ENCODE measurements around the gene FBXO40.

The FBXO40 gene

DNA sequence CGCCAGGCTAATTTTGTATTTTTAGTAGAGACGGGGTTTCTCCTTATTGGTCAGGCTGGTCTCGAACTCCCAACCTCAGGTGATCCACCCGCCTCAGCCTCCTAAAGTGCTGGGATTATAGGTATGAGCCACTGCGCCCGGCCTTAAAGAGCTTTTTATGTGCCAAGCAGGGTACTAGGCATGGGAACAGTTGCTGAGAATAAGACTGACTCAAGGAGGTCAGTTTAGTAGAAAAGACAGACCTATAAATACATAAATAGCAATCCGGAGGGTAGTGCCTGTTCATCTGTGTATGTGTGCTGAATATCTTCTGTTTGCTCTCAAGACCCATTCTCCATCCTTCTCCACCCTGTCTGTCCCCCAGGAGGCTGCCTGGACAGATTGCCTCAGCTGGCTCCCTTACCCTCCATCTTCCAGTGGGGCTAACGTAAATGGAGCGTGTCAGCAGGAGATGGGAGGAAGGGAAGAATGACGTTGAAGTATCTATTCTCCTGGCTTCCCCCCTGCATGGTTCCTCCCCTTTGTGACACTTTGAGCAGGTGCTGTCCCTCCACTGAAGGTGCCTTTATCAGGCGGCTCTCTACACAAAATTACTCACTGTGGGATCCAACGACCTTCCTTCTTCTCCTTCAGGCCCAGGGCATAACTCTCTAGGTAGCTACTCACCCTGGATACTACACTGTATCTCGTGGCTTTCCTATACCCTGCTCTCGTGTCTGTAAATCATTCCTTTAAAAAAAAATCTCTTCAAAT is 31.1 kb downstream of the FBXO40 start:
- DNase-seq: no peak

DNA sequence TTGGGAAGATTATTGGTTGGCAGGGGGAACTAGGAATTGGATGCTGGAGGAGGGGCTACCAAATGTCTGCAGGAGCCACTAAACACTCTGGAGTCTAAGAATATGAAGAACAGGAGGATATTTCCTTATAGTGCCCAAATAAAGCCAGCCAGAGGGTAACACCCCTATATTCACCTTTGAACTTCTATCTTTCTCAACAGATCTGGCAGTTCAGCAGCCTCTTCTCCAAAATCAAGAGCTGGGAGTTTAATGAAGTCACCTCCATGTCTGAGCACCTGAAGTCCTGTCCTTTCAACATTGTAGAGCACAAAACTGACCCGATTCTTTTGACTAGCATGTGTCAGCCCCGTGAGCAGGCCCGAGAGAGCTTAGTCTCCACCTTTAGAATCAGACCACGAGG is 33.3 kb downstream of the FBXO40 start:
- no peak for DNase-seq

DNA sequence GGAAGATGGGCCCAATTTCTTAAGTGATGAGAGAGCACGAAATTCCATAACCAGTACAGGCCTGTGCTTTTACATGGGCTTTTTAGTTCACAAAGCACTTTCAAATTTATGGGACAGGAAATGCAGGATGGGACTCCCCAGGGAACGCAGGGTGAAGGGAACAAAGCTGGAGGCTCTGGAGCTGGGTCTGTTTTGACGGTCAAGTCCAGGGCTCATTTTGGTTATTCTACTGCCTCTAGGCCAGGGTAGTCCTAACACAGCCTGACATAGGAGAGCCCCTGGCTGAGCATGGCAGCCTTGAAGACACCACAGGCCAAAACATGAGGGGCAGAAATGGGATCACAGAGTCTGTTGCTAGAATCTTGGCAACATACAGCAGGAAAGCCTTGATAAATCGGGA is 34.0 kb downstream of the FBXO40 start:
- no peak for DNase-seq

DNA sequence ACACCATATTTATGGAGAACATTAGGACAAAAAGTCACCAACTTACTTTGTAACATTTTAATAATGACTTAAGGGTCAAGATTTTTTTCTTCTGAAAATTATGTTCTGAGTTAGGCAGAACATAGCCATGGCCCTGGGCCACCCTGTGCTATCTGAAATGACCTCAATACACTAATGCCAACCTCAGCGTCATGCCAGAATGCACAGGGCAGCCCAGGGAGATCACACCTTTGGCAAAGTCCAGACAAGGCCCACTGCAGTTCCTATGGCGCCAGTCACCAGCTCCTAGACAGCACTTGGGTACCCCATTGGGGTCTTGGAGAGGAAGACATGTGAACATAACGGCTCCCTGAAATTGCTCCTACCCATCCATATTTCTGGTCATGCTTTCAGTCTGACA is 34.4 kb downstream of the FBXO40 start:
- no peak for DNase-seq

DNA sequence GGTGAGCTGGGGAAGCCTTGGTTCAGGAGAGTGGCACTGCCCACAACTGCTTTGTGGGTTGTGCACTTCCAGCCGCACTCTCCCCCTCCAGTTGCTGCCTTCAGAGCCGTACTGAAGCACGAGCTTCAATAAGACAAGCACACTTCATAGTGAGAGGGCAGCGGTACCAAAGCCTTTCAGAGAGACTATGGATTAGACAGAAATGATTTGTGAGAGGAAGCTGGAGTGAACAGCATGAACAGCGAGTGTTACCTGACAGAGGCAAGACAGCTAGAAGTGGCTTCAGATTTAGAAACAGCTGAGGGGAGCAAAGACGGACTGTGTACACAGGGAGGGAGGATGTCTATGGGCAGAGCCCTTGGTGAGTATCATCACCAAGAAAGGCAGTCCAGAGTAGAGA is 36.4 kb downstream of the FBXO40 start:
- DNase-seq: no peak

DNA sequence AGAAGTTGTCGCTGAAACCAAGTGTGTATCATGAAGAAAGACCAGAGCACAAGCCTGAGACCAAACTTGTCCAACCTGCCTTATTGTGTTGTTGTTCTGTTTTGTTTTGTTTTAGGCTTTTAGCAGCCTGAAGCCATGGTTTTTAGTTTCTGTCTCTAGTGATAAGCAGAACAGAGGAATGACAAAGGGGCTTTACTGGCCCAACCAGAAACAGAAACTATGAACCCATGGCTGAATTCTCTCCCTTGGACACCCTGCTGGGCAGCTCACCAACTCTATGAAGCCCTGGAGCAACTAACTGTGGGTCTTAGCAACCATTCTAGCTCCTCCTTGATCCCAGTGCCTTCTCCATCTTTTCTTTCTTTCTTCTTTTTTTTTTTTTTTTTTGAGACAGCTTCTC is 37.2 kb downstream of the FBXO40 start:
- DNase-seq: no peak

DNA sequence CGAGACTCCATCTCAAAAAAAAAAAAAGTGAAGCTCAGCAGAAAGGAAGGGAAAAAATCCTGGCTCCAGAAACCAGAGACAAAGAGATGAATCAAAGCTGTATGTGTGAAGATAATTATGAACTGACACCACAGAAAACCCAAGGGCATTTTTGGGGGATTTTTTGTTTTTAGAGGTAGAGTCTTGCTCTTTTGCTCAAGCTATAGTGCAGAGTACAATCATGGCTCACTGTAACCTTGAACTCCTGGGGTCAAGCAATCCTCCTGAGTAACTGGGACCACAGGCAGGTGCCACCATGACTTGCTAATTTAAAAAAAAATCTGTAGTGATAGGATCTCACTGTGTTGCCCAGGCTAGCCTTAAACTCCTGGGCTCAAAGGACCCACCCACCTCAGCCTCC is 44.7 kb downstream of the FBXO40 start:
- DNase-seq: no peak

DNA sequence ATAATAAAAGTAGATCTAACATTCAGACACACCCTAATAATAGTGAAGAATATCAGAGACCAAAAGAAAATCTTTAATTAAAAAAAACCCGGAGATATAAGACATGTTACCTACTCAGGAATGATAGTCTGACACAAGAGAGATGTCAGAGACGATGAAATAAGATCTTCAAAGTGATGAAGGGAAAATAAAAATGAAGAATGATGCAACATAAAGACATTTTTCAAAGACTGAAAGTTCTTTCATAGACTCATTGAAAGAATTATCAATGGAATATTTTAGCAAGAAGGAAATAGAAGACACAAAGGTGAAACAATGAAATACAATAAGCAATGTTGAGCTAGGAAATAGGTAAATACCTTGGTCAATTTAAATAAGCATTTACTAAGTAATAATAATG is 47.9 kb downstream of the FBXO40 start:
- DNase-seq: no peak

DNA sequence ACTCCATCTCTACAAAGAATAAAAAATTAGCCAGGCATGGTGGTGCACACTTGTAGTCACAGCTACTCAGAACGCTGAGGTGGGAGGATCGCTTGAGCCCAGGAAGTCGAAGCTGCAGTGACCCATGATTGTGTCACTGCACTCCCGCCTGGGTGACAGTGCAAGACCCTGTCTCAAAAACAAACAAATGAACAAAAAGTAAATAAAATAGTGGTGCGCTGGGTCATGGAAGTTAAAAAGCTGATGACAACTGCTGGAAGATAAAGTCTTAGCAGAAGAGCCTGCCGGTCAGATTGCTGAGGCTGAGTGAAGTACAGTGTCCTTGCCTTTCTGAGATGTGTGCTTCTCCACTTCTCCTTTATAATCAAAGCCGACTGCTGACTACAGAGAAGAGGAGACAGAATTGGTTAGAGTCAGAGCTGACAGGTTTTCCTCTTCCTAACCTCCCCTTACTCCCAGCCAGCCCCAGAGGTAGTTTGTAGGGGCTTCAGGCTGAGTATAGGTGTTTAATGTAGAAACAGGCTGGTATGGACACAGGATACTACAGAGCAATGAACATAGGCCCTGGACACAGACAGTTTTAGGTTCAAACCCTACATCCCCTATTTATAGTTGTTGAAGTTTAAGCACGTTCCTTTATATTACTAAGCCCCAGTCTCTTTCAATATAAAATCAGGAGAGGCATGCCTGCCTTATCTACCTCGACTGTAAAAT is 49.6 kb downstream of the FBXO40 start:
- DNase-seq: no peak

DNA sequence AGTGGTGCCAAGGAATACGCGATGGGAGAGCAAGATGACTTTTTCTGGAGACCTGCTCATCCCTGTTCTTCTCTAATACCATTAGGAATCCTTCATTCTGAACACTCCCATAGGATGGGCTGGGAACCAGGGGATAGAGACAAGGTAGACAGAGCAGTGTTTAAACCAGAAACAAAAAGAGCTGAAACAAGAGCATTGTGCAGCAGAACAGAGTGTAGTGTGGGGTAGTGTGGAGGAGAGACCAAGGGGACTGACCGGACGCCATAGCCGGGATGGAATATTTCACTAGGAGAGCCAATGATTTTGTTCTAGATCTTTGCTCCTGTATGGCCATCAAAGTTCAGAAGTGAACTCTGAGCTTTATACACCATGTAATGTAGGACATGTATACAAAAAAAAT is 51.9 kb downstream of the FBXO40 start:
- no peak for DNase-seq

DNA sequence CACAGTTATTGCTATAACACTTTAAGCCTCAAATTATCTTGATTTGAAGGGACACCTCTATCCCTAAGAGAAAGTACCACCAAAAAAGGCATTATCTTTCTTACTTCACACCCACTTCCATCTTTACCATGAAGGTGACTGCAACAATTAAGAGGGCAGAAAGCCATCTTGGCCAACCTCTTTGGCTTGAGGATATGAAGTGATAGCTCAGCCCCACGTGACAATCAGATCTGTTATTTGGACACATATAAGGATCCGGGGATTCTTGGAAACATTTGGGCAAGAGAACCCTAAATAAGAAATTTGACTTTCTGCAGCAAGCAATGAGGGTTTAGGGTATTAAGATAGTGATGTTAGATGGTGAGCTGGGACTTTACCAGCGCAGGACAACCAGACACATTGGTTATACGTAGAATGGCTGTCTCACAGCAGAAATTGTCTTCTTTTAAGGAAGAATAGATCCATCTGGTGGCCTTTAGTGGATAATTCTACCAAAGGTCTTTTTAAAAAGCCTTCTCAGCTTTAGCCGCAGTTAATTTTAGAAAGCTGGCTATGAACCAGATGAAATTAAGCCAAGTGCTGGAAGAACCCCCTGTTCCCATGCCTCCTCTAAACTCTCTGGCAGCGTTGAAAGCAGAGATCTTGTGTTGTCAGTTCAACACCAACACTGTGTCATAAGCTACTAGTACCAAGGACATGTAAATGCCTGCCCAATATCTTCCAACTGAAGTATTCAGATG is 55.2 kb downstream of the FBXO40 start:
- DNase-seq: no peak

DNA sequence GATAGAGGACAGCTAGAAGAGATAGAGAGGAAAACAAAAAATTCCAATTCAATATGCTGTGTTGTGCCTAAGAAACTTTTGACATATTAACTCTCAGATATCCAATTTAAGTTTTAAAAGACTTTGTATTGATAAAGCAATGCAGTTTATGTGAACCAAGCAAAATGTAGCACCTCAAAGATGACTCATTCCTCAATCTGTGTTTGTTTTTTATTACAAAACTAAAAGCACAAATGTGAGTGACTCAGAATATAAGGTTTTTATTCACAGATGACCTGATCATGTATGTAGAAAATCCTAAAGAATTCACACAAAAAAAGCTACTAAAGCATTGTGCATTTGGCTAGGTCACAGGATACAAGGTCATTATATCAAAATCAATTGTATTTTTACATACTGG is 56.5 kb downstream of the FBXO40 start:
- DNase-seq: no peak

DNA sequence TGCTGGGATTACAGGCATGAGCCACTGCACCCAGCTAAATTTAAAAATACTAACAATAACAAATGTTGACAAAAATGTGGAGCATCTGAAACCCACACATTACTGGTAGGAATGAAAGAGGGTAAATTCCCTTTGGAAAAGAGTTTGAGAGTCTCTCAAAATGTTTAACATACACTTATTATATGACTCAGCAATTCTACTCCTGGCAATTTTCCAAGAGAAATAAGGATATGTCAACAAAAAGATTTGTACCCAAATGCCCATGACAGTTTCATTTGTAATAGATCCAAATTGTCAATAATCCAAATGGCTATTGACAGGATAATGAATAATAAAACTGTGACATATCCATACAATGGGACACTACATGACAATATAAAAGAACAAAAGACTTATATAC is 58.5 kb downstream of the FBXO40 start:
- no peak for DNase-seq

DNA sequence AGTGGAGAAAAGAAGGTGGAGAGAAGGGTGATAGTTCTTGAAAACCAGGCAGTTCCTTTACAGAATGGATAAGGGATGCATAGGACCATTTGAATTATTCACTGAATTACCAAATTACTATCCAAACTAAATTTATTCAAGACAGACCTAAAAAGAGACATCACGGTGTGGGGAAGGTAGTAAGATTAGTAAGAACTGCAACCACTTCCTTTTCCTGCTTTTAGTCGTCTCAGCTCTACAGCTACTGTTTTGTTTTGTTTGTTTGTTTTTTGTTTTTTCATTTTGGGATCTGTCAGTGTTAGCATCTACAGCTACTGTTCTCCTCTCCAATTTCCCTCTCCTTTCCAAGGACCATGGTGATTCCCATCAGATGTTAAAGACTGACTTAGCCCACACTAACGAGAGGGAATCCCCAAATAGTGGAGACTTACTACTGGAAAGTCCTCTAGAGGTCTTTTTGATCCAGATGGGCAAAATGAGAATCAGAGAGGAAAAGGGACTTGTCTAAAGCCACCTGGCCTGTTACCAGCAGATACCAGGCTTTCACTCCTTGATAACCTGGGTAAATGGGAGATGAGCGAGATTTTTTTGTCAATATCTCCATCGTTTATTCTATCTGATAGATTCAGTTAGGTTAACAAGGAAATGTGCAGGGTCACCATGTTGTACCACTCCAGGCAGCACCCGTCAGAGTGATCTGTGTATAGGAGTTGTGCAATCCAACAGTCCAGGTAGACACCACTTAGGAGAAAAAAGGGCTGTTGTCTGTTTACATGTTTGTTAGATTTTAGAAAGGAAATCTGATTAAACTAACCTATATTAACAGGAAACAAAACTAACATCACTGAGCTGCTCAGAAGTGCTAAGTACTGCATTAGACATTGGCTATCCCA is 61.6 kb downstream of the FBXO40 start:
- no peak for DNase-seq

DNA sequence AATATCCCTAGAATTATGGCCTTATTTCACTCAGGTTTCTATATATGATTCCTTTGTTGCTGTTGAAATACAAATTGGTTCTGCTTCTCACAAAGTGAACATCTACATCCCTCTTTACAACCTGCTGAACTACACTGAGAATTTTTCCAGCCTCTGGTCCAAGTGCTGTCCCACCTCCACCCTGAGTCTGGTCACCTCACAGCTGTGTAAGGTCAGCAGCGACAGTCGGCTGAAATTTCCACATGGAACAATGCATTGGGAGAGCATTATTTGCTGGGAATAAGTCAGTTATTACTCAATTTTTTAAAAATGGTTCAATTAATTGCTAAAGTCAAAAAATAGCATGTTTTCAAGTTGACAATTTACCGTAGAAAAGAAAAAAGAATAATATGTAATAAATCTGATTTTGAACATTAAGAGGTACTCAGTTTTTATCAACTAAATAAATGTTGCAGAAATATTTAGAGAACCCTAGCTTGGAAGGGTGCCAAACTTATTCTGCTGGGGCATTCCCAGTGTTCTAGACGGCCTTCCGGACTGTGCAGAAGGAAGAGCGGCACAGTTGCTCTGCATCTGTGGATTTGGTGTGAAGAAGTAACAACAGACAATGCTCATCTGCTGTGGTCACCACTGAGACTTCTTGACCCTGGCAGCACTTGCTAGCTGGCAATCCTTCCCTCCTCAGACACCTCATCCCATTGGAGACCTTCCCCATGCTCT is 65.7 kb downstream of the FBXO40 start:
- DNase-seq: no peak

DNA sequence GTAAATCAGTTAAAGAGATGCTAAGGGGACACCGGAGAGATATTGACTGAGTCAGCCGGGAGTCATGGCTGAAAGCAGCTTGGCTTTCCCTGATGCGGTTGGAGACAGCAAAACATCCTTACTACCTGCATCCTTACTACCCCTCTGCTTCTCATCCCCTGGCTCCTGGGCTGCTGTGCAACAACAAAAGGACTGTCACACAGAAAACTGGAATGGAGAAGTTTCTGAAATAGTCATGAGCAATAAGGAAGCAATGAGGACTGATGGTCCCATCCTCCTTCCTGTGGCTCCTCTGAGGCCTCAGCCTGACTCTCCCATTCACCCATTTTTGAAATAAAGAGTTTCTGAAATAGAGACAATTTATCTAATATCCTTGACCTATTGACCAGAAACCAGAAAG is 66.4 kb downstream of the FBXO40 start:
- no peak for DNase-seq

DNA sequence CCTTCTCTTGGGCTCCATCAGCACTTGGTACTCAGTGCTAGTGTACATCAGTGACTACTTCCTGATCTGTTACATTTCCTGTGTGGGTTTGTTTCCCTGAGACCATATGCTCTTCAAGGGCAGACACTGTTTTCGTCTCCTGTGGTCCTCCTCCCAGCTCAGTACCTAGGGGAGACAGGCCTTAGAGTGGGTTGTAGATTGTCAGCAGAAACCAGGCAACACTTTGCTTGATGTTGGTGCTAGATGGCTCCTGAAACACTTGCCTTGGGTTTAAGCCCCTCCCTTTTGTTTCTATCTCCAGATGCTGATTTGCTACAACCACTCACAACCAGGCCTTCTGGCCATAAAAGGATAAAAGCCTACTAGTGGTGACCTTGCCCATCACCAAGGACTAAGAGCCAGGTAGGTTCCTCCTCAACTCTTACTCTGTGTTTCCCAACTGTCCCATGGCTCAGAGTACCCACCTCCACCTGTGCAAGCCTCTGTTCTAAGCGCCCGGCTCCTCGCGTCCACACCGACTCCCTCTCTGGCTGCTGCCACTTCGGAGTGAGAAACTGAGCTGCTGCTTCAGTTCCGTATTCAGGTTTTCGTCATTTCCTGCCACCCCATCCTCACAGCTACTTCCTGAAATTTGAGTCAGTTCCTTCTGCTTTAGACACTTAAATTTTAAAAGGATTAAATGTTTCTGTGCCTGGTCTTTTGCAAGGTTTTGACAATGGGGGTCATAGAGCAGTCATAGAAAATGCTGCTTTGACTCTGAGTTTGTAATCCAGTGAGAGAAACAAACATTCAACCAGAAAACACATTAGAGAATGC is 67.4 kb downstream of the FBXO40 start, which contains the start of gene HCLS1:
Gene HCLS1, minus strand, starts transcription at position 548 of the 816 bp plus-strand sequence. CDS start 2,556 bp downstream, outside the sequence.
- DNase-seq: no peak

DNA sequence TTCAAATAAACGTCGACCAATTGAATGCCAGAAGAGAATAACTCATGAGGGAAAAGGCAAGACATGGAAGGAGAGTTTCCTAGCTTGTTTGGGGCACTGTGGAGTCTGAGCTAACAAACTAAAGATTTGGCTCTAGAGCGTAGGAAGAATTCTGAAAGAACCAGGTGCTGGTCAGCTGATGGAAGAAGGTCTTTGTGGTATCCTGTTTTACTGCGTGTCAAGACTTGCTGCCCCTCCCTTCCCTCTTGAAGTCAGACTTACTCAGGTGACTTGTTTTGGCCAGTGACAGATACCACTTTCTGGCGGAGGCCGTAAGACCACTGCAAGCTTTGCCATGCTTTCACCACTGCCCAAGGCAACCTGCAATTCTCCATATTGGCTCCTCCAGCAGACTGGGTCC is 68.2 kb downstream of the FBXO40 start:
- DNase-seq: no peak

DNA sequence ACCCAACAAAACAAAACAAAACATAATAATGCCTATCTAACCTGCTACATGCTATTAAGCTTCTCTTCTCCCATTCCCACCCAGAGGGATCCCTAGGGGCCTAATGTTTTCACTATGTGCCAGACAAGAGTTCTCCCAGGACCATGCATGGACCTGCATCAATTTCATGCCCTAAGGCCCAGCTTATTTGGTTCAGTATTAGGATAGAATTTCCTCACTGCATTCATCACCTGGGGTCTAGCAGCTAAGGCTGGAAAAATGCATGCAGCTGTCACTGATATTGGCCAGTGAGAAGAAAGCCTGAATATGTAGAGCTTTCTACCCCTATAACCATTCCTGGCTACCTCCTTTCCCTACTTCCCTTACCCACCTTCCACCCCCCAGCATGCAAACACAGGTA is 69.6 kb downstream of the FBXO40 start:
- no peak for DNase-seq

DNA sequence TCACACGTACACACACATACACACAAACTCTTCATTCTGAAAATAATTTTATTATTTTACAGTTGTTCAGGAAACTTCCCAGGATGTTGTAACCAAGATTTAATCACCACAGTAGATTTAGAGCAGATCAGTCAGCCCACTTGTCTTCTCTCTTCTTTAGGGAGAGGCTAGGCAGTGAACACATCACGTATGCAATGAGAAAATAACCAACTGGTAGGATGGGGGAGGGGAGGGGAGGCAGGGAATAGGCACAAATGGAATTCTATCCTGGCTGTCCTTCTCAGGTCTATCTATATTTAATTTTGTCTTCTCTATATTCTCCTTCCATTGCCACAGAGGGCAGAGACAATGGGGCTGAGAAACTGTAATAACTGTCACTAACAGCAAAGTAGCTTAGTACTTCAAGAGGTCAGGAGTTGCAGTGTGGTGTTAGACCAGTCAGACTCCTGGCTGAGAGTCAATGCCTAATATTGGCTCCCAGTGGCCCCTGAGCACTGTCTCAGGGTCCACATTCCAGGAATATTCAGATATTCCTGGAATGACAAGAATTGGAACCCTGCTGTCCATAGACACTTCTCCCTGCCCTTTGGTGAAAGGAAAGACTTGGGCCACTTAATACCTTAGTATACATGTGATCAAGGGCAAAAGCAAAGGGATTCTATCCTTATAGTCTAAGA is 70.1 kb downstream of the FBXO40 start:
- no peak for DNase-seq

DNA sequence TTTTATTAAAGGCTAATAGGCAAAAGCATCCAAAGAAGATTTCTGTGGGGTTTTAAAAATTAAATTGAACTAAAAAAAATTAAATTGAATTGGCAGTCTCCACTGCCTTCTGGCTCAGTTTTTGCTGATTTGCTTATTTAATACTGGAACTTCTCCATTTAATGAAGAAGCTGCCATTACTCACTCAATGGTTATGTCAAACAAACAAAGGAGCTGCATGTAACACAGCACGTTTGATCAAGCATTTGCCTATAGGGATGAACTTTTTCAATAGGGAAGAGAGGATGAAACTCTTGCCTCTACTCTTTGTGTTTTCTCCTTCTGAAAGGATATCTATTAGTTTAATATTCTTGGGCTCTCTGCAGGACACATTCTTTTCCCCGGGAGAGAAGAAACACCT is 72.3 kb downstream of the FBXO40 start:
- DNase-seq: no peak

Data from DMS79 treated with DMSO at 0.1 percent for 48 hours (cell line).